Measurements from ENCODE around the gene SRSF12. TPM values are rescaled to one million over a fixed set of nuclear protein-coding genes. Genes with fewer than 3 reads are reported as not detected.
A peak's percentile ranks its signal among the peaks of the same experiment; 100 is the strongest.
"Not testable (repeated sequence)": the region's sequence is repeated elsewhere in the genome, so short reads cannot be mapped to it uniquely, and the experiment has no call there.

Gene SRSF12
- polyA plus RNA-seq, 4 donors, result 0.15 to 1.3 TPM; not detected in 2

DNA sequence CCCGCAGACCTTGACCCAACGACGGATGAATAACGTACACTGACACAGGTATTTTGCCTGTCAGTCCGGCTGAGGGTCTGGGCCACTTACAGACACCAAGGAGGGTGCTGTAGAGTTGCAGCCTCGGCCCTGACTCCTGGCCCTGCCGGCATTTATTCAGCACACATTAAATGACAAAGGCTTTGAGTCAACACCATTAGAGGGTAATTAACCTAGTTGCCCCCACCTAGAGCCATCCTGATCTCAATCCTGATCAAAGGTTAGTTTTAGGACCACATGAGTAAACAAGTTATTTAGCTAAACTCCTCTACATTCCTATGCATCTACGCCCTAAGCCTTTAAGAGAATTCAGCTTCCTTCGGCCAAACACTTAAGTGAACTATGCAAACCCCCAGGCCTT lies 16.1 kb upstream of the SRSF12 start:
- H3K27ac ChIP-seq (ENCODE audit: low read depth in 1 of 3, low read length in 2 of 3), result no peak overlapping the region
- H3K4me1 ChIP-seq (ENCODE audit: control insufficient read depth in 3 of 3, insufficient read depth in 2 of 3, low read depth in 1 of 3, low read length in 2 of 3), result no peaks in the 10 kb centered on the region
- peaks cover 0 to 15% of the 10 kb centered on the region in 2 donors for H3K9me3 ChIP-seq (ENCODE audit: control insufficient read depth in 2 of 2, insufficient read depth in 1 of 2, low read depth in 1 of 2, low read length in 1 of 2)
- DNase-seq (no peak), FAIRE-seq (no peak)
- WGBS, 3 donors, result 86 to 93% (median 92%) methylated on average over 9 of the region's 9 CpGs
- H3K36me3 ChIP-seq (ENCODE audit: control insufficient read depth in 3 of 3, insufficient read depth in 2 of 3, low read depth in 1 of 3, low read length in 3 of 3), result peaks cover 0 to 2% (median 0%) of the 10 kb centered on the region in 3 donors
- no peaks in the 10 kb centered on the region for H3K27me3 ChIP-seq (ENCODE audit: control insufficient read depth in 3 of 3, insufficient read depth in 3 of 3, low read length in 3 of 3)
- no peak overlapping the region for H3K4me3 ChIP-seq (ENCODE audit: low read depth in 1 of 3, low read length in 3 of 3)

DNA sequence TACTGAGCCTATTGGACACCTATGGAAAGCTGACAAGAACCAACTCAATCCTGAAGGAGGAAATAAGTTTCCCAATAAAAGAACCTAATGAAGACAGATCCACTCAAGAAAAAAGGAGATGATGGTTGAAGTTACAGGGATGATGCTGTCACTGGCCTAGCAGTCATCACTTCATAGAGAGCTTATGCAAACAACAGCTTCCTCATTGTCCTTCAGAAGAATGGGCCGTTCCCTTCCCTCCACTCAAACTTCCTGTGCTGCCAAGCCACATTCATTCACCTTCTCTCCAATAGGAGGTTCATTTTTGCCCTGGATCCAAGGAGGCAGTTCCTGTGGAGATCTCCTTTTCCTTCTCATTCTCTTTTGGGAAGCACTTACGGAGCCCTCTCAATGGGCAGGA lies 14.2 kb upstream of the SRSF12 start:
- no peak for DNase-seq
- WGBS, 3 donors, result 79 to 90% (median 86%) methylated on average over 2 of the region's 2 CpGs
- FAIRE-seq, result no peak
- no peak overlapping the region for H3K4me3 ChIP-seq (ENCODE audit: low read depth in 1 of 3, low read length in 3 of 3)
- peaks cover 0 to 2% (median 0%) of the 10 kb centered on the region in 3 donors for H3K36me3 ChIP-seq (ENCODE audit: control insufficient read depth in 3 of 3, insufficient read depth in 2 of 3, low read depth in 1 of 3, low read length in 3 of 3)
- no peaks in the 10 kb centered on the region for H3K27me3 ChIP-seq (ENCODE audit: control insufficient read depth in 3 of 3, insufficient read depth in 3 of 3, low read length in 3 of 3)
- H3K27ac ChIP-seq (ENCODE audit: low read depth in 1 of 3, low read length in 2 of 3), result no peak overlapping the region
- H3K4me1 ChIP-seq (ENCODE audit: control insufficient read depth in 3 of 3, insufficient read depth in 2 of 3, low read depth in 1 of 3, low read length in 2 of 3), result no peaks in the 10 kb centered on the region
- H3K9me3 ChIP-seq (ENCODE audit: control insufficient read depth in 2 of 2, insufficient read depth in 1 of 2, low read depth in 1 of 2, low read length in 1 of 2), result peaks cover 0 to 27% of the 10 kb centered on the region in 2 donors

GRCh38 chr6:89131599-89131998 lies 13.7 kb upstream of the SRSF12 start:
- no peaks in the 10 kb centered on the region for H3K27me3 ChIP-seq (ENCODE audit: control insufficient read depth in 3 of 3, insufficient read depth in 3 of 3, low read length in 3 of 3)
- no peak for FAIRE-seq
- peaks cover 0 to 2% (median 0%) of the 10 kb centered on the region in 3 donors for H3K36me3 ChIP-seq (ENCODE audit: control insufficient read depth in 3 of 3, insufficient read depth in 2 of 3, low read depth in 1 of 3, low read length in 3 of 3)
- H3K27ac ChIP-seq (ENCODE audit: low read depth in 1 of 3, low read length in 2 of 3), result no peak overlapping the region
- H3K4me1 ChIP-seq (ENCODE audit: control insufficient read depth in 3 of 3, insufficient read depth in 2 of 3, low read depth in 1 of 3, low read length in 2 of 3), result no peaks in the 10 kb centered on the region
- H3K9me3 ChIP-seq (ENCODE audit: control insufficient read depth in 2 of 2, insufficient read depth in 1 of 2, low read depth in 1 of 2, low read length in 1 of 2), result peaks cover 0 to 27% of the 10 kb centered on the region in 2 donors
- 90 to 94% (median 93%) methylated on average over 3 of the region's 3 CpGs for WGBS, 3 donors
- DNase-seq, result no peak
- H3K4me3 ChIP-seq (ENCODE audit: low read depth in 1 of 3, low read length in 3 of 3), result no peak overlapping the region

DNA sequence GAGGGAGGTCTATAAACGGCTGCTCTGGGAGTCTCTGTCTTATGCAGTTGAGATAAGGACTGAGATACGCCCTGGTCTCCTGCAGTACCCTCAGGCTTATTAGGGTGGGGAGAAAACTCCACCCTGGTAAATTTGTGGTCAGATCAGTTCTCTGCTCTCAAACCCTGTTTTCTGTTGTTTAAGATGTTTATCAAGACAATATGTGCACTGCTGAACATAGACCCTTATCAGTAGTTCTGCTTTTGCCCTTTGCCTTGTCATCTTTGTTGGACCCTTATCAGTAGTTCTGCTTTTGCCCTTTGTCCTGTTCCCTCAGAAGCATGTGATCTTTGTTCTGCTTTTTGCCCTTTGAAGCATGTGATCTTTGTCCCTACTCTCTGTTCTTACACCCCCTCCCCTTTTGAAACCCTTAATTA lies 10.4 kb upstream of the SRSF12 start:
- not testable (repeated sequence) for H3K27me3 ChIP-seq (ENCODE audit: control insufficient read depth in 3 of 3, insufficient read depth in 3 of 3, low read length in 3 of 3); FAIRE-seq; H3K27ac ChIP-seq (ENCODE audit: low read depth in 1 of 3, low read length in 2 of 3); H3K4me1 ChIP-seq (ENCODE audit: control insufficient read depth in 3 of 3, insufficient read depth in 2 of 3, low read depth in 1 of 3, low read length in 2 of 3); DNase-seq; H3K36me3 ChIP-seq (ENCODE audit: control insufficient read depth in 3 of 3, insufficient read depth in 2 of 3, low read depth in 1 of 3, low read length in 3 of 3); H3K4me3 ChIP-seq (ENCODE audit: low read depth in 1 of 3, low read length in 3 of 3)
- H3K9me3 ChIP-seq (ENCODE audit: control insufficient read depth in 2 of 2, insufficient read depth in 1 of 2, low read depth in 1 of 2, low read length in 1 of 2), result peaks cover 0 to 18% of the 10 kb centered on the region in 2 donors
- WGBS, 3 donors, result 48 to 71% (median 64%) methylated on average over 2 of the region's 2 CpGs

DNA sequence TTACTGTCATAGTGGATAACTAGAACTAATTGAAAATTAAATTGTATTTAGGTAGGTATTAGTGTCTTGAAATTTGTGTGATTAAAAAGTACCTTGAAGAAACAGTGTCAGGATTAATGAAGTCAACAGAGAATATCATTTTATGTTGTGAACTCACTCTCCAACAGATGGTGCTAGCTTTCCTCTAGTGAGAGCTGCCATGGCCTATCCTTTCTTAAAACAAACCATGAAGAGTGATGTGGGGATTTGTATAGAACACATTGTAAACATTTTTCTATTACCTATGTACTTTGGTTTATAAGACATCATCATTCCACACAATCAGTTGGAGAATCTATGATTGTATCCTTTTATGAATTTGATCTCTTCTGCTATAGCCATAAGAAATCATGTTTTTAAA lies 4.8 kb upstream of the SRSF12 start:
- no peak overlapping the region for H3K27ac ChIP-seq (ENCODE audit: low read depth in 1 of 3, low read length in 2 of 3)
- FAIRE-seq (no peak), DNase-seq (peak; percentile 49 to 55)
- no peaks in the 10 kb centered on the region for H3K36me3 ChIP-seq (ENCODE audit: control insufficient read depth in 3 of 3, insufficient read depth in 2 of 3, low read depth in 1 of 3, low read length in 3 of 3)
- peaks cover 0 to under 1% of the 10 kb centered on the region in 2 donors for H3K9me3 ChIP-seq (ENCODE audit: control insufficient read depth in 2 of 2, insufficient read depth in 1 of 2, low read depth in 1 of 2, low read length in 1 of 2)
- H3K4me3 ChIP-seq (ENCODE audit: low read depth in 1 of 3, low read length in 3 of 3), result no peak overlapping the region
- peaks cover 0 to 6% (median 0%) of the 10 kb centered on the region in 3 donors for H3K27me3 ChIP-seq (ENCODE audit: control insufficient read depth in 3 of 3, insufficient read depth in 3 of 3, low read length in 3 of 3)
- H3K4me1 ChIP-seq (ENCODE audit: control insufficient read depth in 3 of 3, insufficient read depth in 2 of 3, low read depth in 1 of 3, low read length in 2 of 3), result no peaks in the 10 kb centered on the region

DNA sequence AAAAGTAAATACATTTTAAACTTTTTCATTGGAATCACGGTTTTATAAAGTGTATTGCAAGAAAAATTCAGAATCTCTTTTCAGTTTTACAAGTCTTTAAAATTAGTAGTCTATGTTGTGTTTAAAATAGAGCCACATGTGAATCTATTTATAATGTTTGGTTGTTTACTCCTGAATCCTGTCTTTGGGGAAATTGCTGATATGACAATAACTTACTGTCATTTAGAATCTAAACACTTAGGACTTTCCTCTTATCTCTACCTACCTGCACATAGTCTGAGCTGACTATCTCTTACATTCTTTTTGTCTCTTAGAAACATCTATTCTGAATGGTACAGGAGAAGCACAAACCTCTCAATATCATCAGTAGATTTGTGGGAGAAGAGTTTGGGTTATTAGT lies 4.1 kb upstream of the SRSF12 start:
- Histone ChIP-seq H3K27me3 (ENCODE audit: control insufficient read depth in 3 of 3, insufficient read depth in 3 of 3, low read length in 3 of 3) (peaks cover 0 to 8% (median 0%) of the 10 kb centered on the region in 3 donors), H3K36me3 (ENCODE audit: control insufficient read depth in 3 of 3, insufficient read depth in 2 of 3, low read depth in 1 of 3, low read length in 3 of 3) (no peaks in the 10 kb centered on the region), H3K4me1 (ENCODE audit: control insufficient read depth in 3 of 3, insufficient read depth in 2 of 3, low read depth in 1 of 3, low read length in 2 of 3) (peaks cover 0 to under 1% (median 0%) of the 10 kb centered on the region in 3 donors), H3K27ac (ENCODE audit: low read depth in 1 of 3, low read length in 2 of 3) (no peak overlapping the region), H3K9me3 (ENCODE audit: control insufficient read depth in 2 of 2, insufficient read depth in 1 of 2, low read depth in 1 of 2, low read length in 1 of 2) (no peaks in the 10 kb centered on the region), H3K4me3 (ENCODE audit: low read depth in 1 of 3, low read length in 3 of 3) (no peak overlapping the region)
- DNase-seq (no peak), FAIRE-seq (no peak)
- WGBS, 3 donors, result 79 to 84% (median 79%) methylated on average over 1 of the region's 1 CpG

DNA sequence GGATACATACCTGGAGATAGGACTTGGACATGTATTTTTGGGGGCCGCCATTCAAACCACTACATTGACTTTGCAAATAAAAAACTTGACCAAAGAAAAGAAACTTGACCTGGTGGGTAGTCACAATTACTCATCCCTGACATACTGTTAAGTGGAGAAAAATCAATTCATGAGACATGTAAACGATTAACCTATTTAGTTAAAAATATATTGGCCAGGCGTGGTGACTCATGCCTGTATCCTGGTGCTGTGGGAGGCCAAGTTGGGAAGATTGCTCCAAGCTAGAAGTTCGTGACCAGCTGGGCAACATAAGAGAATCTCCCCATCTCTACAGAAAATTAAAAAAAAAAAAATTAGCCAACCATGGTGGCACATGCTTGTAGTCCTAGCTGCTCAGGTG lies 2.5 kb upstream of the SRSF12 start:
- DNase-seq, result peak in 1 of 2 donors; percentile 8
- H3K4me1 ChIP-seq (ENCODE audit: control insufficient read depth in 3 of 3, insufficient read depth in 2 of 3, low read depth in 1 of 3, low read length in 2 of 3), result peaks cover 0 to 3% (median 0%) of the 10 kb centered on the region in 3 donors
- no peak overlapping the region for H3K4me3 ChIP-seq (ENCODE audit: low read depth in 1 of 3, low read length in 3 of 3)
- peaks cover 0 to 8% (median 0%) of the 10 kb centered on the region in 3 donors for H3K27me3 ChIP-seq (ENCODE audit: control insufficient read depth in 3 of 3, insufficient read depth in 3 of 3, low read length in 3 of 3)
- no peaks in the 10 kb centered on the region for H3K36me3 ChIP-seq (ENCODE audit: control insufficient read depth in 3 of 3, insufficient read depth in 2 of 3, low read depth in 1 of 3, low read length in 3 of 3)
- FAIRE-seq, result no peak
- H3K27ac ChIP-seq (ENCODE audit: low read depth in 1 of 3, low read length in 2 of 3), result no peak overlapping the region
- no peaks in the 10 kb centered on the region for H3K9me3 ChIP-seq (ENCODE audit: control insufficient read depth in 2 of 2, insufficient read depth in 1 of 2, low read depth in 1 of 2, low read length in 1 of 2)
- 54 to 75% (median 66%) methylated on average over 4 of the region's 4 CpGs for WGBS, 3 donors

DNA sequence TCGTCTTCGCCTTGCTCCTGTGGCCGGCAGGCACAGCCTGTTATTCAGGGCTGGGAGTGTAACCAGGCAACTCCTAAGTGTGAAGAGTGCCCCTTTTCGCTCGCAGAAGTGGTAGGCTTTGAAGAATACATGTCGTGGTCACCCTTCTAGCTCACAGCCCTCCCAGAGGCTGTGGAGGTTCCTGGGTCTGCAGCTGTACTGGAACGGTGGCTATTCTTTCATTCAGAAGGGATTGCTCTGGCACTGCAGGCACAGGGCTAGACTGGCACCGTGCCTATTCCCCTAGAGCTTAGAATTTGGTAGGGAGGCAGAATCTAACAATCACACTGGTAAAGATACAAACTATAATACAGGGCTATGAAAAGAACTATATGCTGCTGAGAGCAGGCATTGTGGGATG lies 1.1 kb upstream of the SRSF12 start:
- FAIRE-seq (no peak), DNase-seq (peak in 1 of 2 donors; percentile 5)
- Histone ChIP-seq H3K4me3 (ENCODE audit: low read depth in 1 of 3, low read length in 3 of 3) (no peak overlapping the region), H3K9me3 (ENCODE audit: control insufficient read depth in 2 of 2, insufficient read depth in 1 of 2, low read depth in 1 of 2, low read length in 1 of 2) (no peaks in the 10 kb centered on the region), H3K36me3 (ENCODE audit: control insufficient read depth in 3 of 3, insufficient read depth in 2 of 3, low read depth in 1 of 3, low read length in 3 of 3) (no peaks in the 10 kb centered on the region), H3K27ac (ENCODE audit: low read depth in 1 of 3, low read length in 2 of 3) (no peak overlapping the region), H3K4me1 (ENCODE audit: control insufficient read depth in 3 of 3, insufficient read depth in 2 of 3, low read depth in 1 of 3, low read length in 2 of 3) (peaks cover 0 to 3% (median 0%) of the 10 kb centered on the region in 3 donors), H3K27me3 (ENCODE audit: control insufficient read depth in 3 of 3, insufficient read depth in 3 of 3, low read length in 3 of 3) (peaks cover 0 to 8% (median 0%) of the 10 kb centered on the region in 3 donors)
- WGBS, 3 donors, result 78 to 89% (median 85%) methylated on average over 8 of the region's 8 CpGs

DNA sequence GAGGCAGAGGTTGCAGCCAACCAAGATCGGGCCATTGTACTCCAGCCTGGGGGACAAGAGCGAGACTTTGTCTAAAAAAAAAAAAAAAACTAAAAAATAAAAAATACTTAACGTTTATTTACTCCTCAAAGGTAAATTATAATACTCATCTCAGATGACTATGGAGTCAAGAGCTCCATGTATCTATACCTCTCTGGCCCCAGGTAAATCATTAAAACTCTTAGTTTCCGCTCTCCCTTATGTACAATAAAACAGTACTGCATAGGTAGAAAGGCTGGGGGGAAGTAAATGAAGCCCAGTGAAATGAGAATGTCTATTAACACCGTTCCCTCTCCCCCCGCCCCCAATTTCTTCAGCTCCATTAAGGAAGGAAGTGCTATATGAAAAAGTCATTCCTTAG lies 1.2 kb downstream of the SRSF12 start:
- peaks cover 0 to 8% (median 0%) of the 10 kb centered on the region in 3 donors for H3K27me3 ChIP-seq (ENCODE audit: control insufficient read depth in 3 of 3, insufficient read depth in 3 of 3, low read length in 3 of 3)
- H3K4me1 ChIP-seq (ENCODE audit: control insufficient read depth in 3 of 3, insufficient read depth in 2 of 3, low read depth in 1 of 3, low read length in 2 of 3), result peaks cover 0 to 3% (median 0%) of the 10 kb centered on the region in 3 donors
- no peaks in the 10 kb centered on the region for H3K9me3 ChIP-seq (ENCODE audit: control insufficient read depth in 2 of 2, insufficient read depth in 1 of 2, low read depth in 1 of 2, low read length in 1 of 2)
- peak overlapping the region in 1 of 3 donors; percentile 42 for H3K4me3 ChIP-seq (ENCODE audit: low read depth in 1 of 3, low read length in 3 of 3)
- peak in 1 of 2 donors; percentile 24 for DNase-seq
- no peak overlapping the region for H3K27ac ChIP-seq (ENCODE audit: low read depth in 1 of 3, low read length in 2 of 3)
- H3K36me3 ChIP-seq (ENCODE audit: control insufficient read depth in 3 of 3, insufficient read depth in 2 of 3, low read depth in 1 of 3, low read length in 3 of 3), result no peaks in the 10 kb centered on the region
- FAIRE-seq, result no peak
- 63 to 72% (median 63%) methylated on average over 6 of the region's 6 CpGs for WGBS, 3 donors
